ENCODE results near the gene RNF223.

DNA sequence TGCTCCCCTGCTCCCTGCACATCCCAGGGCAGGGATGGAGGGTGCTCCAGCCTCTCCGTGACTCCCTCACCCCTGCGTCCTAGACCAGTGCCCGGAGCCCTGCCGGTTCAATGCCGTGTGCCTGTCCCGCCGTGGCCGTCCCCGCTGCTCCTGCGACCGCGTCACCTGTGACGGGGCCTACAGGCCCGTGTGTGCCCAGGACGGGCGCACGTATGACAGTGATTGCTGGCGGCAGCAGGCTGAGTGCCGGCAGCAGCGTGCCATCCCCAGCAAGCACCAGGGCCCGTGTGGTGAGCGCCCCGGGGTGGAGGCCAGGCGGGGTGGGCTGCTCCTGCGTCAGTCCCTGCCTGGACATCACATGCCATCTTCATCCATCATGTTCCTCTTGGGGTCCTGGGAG is 32.2 kb downstream of the RNF223 start:
- TF ChIP-seq, protein P1, sequence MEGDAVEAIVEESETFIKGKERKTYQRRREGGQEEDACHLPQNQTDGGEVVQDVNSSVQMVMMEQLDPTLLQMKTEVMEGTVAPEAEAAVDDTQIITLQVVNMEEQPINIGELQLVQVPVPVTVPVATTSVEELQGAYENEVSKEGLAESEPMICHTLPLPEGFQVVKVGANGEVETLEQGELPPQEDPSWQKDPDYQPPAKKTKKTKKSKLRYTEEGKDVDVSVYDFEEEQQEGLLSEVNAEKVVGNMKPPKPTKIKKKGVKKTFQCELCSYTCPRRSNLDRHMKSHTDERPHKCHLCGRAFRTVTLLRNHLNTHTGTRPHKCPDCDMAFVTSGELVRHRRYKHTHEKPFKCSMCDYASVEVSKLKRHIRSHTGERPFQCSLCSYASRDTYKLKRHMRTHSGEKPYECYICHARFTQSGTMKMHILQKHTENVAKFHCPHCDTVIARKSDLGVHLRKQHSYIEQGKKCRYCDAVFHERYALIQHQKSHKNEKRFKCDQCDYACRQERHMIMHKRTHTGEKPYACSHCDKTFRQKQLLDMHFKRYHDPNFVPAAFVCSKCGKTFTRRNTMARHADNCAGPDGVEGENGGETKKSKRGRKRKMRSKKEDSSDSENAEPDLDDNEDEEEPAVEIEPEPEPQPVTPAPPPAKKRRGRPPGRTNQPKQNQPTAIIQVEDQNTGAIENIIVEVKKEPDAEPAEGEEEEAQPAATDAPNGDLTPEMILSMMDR (IDR thresholded peaks at IDR 0.05; ENCODE audit: low read depth, low read length) = no peak
- no peak for TF ChIP-seq EZH2phosphoT487 (IDR thresholded peaks at IDR 0.05; ENCODE audit: low read depth)

All from OCI-LY3 (cell line).